Measurements from ENCODE around the gene SDCCAG8.

SDCCAG8 gene

GRCh38 chr1:243266231-243266630, 10.4 kb downstream of the SDCCAG8 start:
- TF ChIP-seq CTCF (IDR thresholded peaks at IDR 0.05; ENCODE audit: unreplicated experiment in 3 of 3): no peak
- no peaks in the 10 kb centered on the region for H3K27me3 Mint-ChIP-seq (ENCODE audit: low read depth)
- no peaks in the 10 kb centered on the region for H3K9me3 Mint-ChIP-seq
- H3K36me3 Mint-ChIP-seq (ENCODE audit: low read depth): peaks cover 14% of the 10 kb centered on the region
- peaks cover 34% of the 10 kb centered on the region for H3K4me1 Mint-ChIP-seq
- no peak overlapping the region for H3K4me3 Mint-ChIP-seq
- H3K27ac Mint-ChIP-seq: no peak overlapping the region

- peaks cover 34% of the 10 kb centered on the region for H3K4me1 Mint-ChIP-seq
- no peaks in the 10 kb centered on the region for H3K27me3 Mint-ChIP-seq (ENCODE audit: low read depth)
- H3K27ac Mint-ChIP-seq: peak overlapping the region in 1 of 3 experiments; percentile 73
- no peaks in the 10 kb centered on the region for H3K9me3 Mint-ChIP-seq
- no peak for TF ChIP-seq CTCF (IDR thresholded peaks at IDR 0.05; ENCODE audit: unreplicated experiment in 3 of 3)
- H3K36me3 Mint-ChIP-seq (ENCODE audit: low read depth): peaks cover 14% of the 10 kb centered on the region
- no peak overlapping the region for H3K4me3 Mint-ChIP-seq
These were observed 11.6 kb downstream of the SDCCAG8 start for GRCh38 chr1:243267471-243267880.

GRCh38 chr1:243267914-243268653, 12.2 kb downstream of the SDCCAG8 start:
- Mint-ChIP-seq H3K36me3 (ENCODE audit: low read depth) (peaks cover 14% of the 10 kb centered on the region), H3K27ac (peak overlapping the region in 2 of 3 experiments; percentile 50 to 73), H3K9me3 (no peaks in the 10 kb centered on the region), H3K4me1 (peaks cover 34% of the 10 kb centered on the region), H3K27me3 (ENCODE audit: low read depth) (no peaks in the 10 kb centered on the region), H3K4me3 (no peak overlapping the region)
- no peak for TF ChIP-seq CTCF (IDR thresholded peaks at IDR 0.05; ENCODE audit: unreplicated experiment in 3 of 3)

GRCh38 chr1:243268751-243269460, 13.1 kb downstream of the SDCCAG8 start:
- peaks cover 2% of the 10 kb centered on the region for H3K9me3 Mint-ChIP-seq
- H3K4me3 Mint-ChIP-seq: no peak overlapping the region

GRCh38 chr1:243269461-243269801, 13.6 kb downstream of the SDCCAG8 start:
- Mint-ChIP-seq H3K36me3 (ENCODE audit: low read depth) (peaks cover 20% of the 10 kb centered on the region), H3K27ac (peak overlapping the region in 2 of 3 experiments; percentile 50 to 73), H3K27me3 (ENCODE audit: low read depth) (no peaks in the 10 kb centered on the region), H3K9me3 (peaks cover 3% of the 10 kb centered on the region), H3K4me1 (peaks cover 39% of the 10 kb centered on the region), H3K4me3 (no peak overlapping the region)
- no peak for TF ChIP-seq CTCF (IDR thresholded peaks at IDR 0.05; ENCODE audit: unreplicated experiment in 3 of 3)

More at GRCh38 chr1:243268751-243269460, 13.1 kb downstream of the SDCCAG8 start:
- Mint-ChIP-seq H3K4me1 (peaks cover 40% of the 10 kb centered on the region), H3K27me3 (ENCODE audit: low read depth) (no peaks in the 10 kb centered on the region), H3K36me3 (ENCODE audit: low read depth) (peaks cover 18% of the 10 kb centered on the region), H3K27ac (peak overlapping the region in 2 of 3 experiments; percentile 50 to 73)
- no peak for TF ChIP-seq CTCF (IDR thresholded peaks at IDR 0.05; ENCODE audit: unreplicated experiment in 3 of 3)

Data from nephron (organoid).